GM19240 (cell line): ENCODE measurements around the gene TESMIN.

Source experiments
- DNase-seq: peaks from one replicate; pipeline ENCODE4 v3.0.0; 2011; ENCODE audit warnings: low spot score; ENCODE audit not compliant: insufficient read length

Gene TESMIN

DNA sequence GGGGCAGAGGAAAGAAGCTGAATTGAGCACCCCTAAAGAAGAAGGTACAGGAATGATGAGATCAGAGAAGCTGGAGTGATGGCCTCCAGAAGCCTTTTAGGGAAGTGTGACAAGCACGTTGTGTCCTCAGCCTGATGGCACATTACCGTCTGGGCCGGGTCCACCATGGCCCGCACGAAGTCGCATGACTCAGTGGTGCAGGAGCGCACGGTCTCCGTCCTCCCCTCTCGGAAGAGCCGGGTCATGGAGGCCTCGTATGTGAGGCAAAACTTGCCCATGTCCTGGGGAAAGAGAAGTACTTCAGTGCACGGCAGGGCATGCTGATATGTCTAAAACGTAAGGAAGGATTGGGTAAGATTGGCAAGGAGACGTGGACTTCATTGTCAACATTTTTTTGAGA is 11.2 kb upstream of the TESMIN start:
- no peak for DNase-seq

DNA sequence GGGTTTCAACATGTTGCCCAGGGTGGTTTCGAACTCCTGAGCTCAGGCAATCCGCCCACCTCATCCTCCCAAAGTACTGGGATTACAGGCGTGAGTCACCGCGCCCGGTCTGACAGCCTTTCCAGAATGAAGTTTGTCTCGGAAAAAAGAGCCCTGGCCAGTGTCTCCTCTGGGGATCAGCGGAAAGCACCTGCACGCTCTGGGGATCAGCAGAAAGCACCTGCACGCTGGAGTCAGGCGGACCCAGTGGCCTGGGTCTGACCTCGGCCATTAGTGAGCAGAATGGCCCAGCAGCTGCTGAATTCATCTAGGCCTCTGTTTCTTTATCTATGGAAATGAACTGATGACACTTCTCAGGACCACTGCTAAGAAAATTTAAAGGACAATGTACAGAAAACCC is 10.5 kb upstream of the TESMIN start:
- DNase-seq, result no peak

DNA sequence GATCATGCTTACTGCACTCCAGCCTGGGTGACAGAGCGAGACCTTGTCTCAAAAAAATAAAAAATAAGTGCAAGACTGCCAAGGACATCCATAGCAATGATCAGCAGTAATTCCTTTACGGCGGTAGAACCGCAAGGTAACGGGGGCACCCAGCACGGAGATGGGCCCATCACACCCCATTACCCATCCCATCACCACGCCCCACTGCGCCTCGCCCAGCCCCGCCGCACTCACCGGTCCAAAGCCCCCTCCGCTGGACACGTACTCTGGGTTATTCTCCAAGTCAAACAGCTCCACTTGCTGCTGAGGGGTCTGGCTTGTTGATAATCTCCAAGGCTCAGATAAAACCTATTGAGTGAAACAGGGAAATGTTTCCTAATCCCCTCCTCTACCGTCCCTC is 8.7 kb upstream of the TESMIN start:
- DNase-seq, result no peak

DNA sequence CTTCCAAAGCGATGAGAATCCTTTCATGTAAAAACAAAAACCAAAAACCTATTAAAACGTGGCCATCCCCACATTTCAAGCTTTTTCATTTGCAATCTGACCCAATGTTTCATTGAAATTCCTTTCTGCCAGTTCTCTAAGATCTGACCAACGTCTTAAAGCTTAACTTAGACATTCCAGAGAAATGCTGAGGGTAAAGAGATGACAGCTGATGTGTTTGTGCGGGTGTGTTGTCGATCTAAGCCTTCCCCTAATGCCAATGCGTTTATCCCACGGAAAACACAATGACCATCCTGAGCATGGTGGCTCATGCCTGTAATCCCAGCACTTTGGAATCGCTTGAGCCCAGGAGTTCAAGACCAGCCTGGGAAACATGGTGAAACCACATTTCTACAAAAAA is 6.4 kb upstream of the TESMIN start:
- no peak for DNase-seq

DNA sequence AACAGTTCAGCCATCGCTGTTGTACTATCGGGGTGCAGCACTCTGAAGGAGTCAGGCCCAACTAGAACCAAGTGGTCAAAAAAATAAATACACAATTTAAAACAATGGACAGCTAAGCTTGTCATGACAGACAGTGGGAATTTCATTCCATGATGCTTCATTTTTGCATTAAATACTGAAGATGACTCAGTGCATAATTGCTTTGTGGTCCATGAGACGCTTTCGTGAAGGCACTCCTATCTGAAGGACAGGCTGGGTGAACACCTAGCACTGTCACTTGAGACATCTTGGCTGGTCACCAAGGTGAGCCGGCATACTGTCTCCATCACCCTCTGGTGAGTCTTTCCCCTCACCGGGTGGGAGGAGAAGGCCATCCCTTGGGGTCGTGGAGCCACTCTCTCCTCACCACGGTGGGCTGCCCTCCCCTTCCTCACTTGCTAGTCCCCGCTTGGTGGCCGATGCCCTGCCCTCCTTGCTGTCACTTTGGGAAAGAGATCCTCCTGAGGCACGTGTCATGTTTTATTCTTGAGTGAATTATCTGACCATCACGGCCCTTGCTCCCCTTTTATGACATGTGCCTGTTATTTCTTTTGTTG is 4.9 kb upstream of the TESMIN start:
- no peak for DNase-seq

DNA sequence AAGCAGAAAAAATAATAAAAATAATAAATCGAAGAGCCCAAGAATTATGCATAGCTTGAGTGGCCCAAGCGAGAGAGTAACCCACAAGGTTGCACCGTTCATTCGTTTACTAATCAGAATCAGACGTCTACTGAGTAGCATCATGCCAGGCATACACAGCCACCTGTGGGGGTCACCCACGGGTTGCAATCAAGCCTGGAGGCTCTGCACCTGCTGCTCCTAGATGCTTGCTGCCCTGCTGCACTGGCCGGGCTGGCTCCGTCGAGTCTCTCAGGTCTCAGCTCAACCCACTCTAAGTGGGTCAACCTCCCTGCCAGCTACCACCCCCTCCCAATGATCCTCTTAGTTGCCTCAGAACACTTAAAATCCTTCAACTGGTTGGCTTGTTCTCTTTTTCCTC is 2.0 kb upstream of the TESMIN start:
- no peak for DNase-seq

DNA sequence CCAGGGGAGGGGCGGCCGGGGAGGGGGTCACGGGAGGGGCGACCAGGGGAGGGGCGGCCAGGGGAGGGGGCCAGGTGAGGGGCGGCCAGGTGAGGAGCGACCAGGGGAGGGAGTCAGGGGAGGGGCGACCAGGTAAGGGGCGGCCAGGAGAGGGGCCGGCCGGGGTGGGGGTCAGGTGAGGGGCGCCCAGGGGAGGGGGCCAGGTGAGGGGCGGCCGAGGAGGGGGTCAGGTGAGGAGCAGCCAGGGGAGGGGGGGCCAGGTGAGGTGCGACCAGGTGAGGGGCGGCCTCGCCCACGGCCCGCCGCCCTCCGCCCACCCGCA is 355 bp downstream of the TESMIN start:
- DNase-seq, result no peak

DNA sequence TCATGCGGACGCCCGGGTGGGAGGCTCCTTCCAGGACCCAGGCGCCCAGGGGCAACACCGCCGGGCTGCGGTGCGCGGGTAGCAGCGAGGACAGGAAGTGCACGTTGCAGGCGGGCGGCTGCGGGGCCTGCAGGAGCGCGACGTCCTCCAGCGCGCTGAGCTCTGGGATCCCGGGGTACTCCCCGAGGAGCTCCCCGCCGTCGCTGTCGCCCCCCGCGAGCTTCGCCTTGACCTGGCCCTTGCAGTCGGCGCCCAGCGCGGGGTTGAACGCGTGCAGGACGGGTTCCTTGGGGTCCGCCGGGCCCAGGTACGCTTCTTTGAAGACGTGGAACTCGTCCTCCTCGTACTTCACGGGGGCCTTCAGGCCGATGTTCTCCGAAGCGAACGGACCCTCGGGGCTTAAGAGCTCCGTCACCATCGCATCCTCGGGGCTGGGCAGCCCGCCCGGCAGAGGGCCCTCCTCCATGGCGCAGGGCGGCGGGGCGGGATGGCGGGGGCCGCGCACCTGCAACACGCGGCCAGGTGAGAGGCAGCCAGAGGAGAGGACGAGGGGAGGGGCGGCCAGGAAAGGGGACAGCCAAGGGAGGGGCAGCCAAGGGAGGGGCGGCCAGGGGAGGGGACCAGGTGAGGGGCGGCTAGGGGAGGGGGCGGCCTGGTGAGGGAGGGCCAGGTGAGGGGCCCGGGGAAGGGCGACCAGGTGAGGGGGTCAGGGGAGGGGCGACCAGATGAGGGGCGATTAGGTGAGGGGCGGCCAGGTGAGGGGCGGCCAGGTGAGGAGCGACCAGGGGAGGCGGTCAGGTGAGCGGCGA is 921 bp downstream of the TESMIN start:
- no peak for DNase-seq

DNA sequence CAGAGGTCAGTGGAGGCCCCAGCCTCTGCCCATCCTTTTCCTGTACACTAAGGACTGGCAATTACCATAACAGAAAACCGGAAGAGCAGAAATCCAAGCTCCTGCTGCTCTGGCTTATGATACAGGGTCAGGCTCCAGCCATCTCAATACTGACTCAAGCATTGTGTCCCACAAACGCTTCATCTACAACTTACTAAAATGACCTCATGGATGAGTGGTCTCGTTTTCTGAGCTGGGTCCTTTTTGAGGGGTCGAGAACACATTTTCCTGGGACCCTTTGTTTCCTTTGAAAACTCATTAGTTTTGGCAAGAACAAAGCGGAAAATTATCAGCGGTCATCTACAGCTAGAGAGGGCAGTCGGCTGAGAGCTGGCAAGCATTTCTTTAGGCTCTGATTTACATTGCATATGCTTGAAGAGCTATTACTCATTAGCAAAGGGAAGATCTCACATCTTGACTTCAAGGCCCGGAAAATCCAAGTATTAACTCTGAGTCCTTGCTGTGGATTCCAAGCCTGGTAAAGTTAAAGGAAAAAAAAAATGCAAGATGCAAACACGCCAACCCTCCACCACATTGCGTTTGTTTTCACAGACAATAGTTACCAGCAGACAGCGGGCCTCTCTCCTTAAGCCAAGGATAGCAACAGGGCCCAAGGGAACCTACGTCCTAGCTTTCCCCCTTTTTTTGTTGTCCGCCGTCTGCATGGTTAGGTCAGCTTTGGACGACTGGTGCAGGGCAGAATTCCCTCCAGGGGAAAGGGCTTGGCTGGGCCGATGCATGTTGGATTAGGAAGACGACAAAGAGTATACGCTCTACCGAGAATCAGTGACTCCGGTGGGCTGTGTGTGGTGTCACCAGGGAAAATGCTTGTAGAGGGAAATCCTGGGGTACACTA is 1.8 kb downstream of the TESMIN start:
- DNase-seq, result no peak

DNA sequence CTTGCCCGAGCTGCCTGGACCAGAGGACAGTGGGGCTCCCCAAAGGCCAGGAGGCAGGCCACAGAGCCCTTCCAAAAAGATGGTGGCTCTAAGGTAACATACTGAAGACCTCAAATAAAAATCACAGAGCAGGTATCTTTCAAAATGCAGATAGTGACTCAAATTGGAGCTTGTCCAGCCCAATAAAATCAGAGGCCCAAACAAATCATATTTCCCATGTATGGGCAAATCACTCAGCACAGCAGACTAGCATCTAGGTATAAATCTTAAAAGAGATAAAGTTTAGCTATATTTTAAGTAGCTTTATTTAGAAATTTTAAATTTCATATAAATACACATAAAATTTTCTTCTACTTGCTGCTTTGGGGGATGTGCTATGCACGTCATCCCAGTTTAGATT is 3.3 kb downstream of the TESMIN start:
- no peak for DNase-seq

DNA sequence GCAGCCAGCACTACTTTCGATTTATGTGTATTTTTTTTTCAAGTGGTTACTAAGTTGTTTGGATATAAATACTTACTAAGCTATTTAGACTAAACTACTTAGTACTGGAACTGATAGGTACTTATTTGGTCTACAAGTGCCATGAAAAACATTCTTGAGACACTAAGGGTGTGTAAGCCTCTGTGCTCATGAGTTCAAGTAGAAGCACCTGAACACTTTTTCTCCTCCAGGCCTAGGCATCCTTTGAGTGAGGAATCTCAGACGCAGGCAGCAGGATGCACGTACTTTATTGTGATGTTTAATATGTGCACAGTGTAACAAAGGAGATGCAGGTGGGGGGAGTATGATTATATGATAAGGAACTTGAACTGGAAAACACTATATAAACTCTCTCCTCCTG is 7.8 kb downstream of the TESMIN start:
- DNase-seq, result no peak

DNA sequence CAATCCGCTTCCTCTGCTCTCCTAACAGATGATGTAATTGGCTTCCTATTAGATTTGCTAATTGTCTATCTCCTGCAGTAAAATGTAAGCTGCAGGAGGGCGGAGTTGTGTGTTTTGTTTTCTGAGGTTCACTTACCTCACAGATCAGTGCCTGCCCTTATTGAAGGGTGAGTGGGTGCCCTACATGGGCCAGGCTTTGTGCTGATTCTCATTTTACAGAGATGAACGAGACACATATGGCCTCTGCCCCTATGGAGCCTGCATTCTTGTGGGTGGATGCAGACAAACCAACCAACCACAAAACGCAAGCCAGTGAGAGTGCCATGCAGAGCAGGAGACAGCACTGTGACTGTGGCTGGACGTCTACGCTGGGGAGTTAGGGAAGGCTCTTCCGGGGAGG is 9.9 kb downstream of the TESMIN start:
- no peak for DNase-seq

DNA sequence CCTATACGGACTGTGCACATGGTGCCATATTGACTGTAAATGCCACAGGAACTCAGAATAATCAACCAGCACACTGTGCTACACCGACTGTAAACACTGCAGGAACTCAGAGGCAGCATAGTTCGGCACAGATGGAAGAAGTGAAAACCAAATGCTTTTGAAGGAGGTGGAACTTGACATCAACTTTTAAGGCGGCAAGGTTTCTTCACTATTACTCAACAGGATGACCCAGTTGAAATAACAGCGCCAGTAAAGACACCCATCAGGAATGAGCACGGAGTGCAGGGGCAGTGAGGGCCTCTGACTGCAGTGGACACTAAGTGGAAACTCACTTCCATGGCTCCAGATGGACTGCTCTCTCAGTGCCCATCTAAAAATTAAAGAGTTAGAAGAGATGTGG is 15.7 kb downstream of the TESMIN start:
- DNase-seq, result no peak

DNA sequence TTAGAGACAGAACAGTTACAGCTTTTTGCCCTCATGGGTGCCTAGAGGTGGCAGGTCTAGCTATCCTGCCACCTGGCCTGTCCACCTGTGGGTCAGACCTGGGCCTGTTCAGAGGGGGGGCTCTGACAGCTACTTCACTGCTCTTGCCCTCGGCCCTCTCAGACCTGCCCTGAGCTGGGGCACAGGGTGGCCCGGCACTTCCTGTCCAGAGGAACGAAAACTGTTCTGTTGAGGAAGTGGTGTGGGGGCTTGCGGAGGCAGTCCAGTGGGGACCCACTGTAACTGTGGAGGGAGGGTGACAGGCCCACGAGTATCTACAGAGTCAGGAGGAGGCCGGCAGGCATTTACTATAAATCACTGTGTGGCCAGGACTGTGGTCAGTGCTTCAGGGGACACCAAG is 16.2 kb downstream of the TESMIN start:
- no peak for DNase-seq

DNA sequence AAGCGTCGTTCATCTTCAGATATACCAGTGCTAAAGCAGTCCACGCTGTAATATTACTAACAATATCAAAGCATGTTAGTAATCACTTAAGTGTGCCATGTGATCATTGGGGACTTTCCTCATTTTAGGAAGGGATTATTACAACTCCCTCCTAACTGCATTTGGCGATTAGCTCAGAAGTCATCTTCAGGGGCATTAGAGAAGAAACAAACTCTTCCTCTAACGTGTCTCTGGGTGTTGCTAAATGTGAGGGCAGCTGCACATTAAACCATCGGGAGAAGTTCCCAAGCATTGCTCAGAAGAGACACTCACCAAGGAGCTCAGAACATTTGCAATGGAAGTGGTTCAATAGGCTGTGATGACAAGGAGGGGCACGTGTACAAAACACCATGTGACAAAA is 17.2 kb downstream of the TESMIN start:
- DNase-seq, result no peak

DNA sequence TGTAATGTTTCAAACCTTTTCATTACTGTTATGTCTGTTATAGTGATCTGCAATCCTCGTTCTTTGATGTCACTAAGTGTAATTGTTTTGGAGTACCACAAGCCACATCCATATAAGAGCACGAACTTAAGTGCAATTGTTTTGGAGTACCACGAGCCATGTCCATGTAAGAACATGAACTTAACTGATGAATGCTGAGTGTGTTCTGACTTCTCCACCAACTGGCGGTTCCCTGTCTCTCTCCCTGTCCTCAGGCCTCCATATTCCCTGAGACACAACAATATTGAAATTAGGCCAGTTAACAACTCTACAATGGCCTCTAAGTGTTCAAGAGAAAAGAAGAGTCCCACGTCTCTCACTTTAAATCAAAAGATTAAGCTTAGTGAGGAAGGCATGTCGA is 23.5 kb downstream of the TESMIN start:
- DNase-seq, result no peak

DNA sequence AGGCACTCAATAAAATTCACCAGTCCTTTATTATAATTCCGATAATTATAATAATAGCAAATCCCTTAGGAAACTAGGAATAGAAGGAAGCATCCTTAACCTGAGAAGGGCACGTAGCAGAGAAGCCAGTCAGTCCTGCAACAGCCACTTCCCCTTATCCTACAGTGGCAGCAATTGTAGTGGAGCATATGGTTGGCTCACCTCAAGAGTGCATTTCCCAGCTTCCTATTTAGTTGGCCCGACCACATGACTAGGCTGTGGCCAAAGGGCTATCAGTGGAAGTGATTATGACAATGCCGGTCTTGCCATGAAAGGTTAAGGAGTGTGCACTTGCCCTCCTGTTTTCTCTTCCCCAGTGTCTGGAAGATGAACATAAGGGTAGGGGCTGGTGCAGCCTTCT is 27.0 kb downstream of the TESMIN start:
- no peak for DNase-seq

DNA sequence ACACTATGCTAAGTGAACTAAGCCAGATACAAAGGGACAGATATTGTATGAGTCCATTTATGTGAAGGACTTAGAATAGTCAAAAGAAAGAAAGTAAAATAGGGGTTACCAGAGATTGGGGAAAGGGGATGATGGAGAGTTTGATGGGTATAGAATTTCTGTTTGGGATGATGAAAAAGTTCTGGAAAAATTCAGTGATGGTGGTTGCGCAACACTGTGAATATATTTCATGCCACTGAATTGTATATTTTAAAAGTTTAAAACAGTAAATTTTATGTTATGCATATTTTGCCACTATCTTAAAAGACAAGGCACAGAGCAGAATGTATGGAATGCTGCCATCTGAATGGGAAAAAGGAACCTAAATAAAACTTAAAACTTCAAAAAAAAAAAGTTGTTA is 29.2 kb downstream of the TESMIN start:
- DNase-seq, result no peak

DNA sequence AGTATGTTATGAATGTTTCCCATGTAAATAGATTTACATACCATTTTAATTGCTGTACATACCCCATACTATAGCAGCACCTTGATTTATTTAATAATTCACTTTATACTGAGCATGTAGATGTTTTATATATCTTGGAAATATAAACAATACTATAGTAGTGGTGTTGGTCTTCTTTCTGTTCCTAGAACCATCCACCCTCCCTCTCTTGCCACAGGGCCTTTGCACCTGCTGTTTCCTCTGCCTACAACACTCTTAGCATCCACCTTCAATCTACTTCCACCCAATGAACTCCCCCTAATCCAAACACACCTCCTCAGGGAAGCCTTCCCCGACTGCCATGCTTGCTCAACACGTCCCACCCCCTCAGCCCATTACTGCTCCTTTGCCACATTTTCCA is 30.2 kb downstream of the TESMIN start:
- no peak for DNase-seq

DNA sequence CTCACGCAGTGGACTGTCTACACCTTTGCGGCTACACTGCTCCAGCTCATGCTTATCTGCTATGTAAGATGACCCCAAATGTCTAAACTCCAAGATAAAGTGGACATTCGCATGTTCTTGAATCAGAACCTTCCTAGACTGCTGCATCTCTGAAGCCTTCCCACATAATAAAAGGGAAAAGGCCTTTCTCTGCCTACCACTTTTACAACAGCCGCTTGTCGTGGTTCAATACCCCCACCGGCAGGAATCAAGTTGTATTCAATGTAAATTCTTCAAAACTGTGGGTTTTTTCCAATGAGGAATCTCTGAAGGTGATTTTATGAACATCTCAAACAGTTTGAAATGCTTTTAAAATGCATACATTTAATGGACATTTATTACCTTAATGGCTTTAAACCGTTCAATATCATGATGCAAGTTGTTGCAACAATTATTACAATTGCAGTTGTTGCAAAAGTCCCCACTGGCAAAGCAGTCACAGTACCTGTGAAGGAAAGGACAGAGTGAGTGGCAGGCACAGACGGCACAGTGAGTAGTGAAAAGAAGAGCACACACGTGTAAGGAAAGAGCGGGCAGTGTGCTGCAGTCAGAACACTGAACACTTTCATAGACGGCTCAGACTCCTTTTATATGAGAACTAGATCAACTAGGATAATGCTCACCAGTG is 35.7 kb downstream of the TESMIN start:
- DNase-seq, result no peak

DNA sequence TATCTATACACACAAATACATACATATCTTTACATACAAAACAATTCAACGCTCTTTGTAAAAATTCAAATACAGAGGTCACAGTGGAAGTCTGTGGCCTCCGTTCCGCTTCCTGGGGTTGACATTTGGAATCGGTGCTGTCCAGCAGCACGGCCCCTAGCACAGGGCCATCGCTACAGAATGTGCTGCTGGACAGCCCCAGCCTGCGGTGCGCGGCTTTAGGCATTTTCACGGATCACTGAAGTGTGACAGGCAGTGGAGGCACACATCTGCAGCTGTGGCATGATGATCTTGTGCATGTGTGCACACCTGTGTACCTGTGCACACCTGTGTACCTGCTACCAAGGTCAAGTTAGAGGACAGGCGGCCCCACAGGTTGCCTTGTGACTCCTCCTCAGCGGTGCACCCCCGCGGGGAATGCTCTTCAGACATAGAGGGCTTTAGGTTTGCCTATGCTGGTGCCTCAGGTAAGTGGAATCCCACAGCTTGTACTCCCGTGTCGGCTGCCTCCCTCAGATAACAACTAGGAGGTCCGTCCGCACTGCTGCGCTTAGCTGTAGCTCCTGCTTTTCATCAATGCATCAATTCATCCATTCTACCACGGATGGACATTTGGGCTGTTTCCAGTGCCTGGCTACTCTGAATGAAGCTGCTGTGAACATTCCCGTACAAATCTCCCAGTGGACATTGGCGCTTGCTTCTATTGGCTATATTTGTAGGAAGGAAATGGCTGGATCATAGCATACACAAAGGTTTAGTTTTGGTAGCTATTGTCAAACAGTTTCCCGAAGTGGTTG is 37.1 kb downstream of the TESMIN start:
- DNase-seq, result no peak
